H9 (cell line): Measurements from ENCODE around the gene C9. TPM values are rescaled to one million over a fixed set of nuclear protein-coding genes. Genes with fewer than 3 reads are reported as not detected.

Experiments
- DNase-seq: peaks from one replicate; pipeline ENCODE4 v3.0.0-alpha.2; 2017
- H2AFZ ChIP-seq: one replicate; pipeline ENCODE4 v1.6.1; 2013; ENCODE audit warnings: mild to moderate bottlenecking, low read length, control low read depth, moderate library complexity
- H2AK5ac ChIP-seq: 2 replicates; pipeline ENCODE4 v1.6.1; 2013; ENCODE audit warnings: low read length, control low read depth, mixed read lengths; ENCODE audit not compliant: insufficient read length
- H2BK120ac ChIP-seq: one replicate; pipeline ENCODE4 v1.6.1; 2013; ENCODE audit warnings: low read depth, mild to moderate bottlenecking, low read length, control low read depth, inconsistent platforms; ENCODE audit not compliant: poor library complexity, severe bottlenecking
- H2BK12ac ChIP-seq: 2 replicates; pipeline ENCODE4 v1.6.1; 2013; ENCODE audit warnings: low read length, control low read depth, mixed read lengths, low read depth; ENCODE audit not compliant: insufficient read length
- H2BK15ac ChIP-seq: 2 replicates; pipeline ENCODE4 v1.6.1; 2013; ENCODE audit warnings: low read depth, low read length, control low read depth
- H2BK20ac ChIP-seq: one replicate; pipeline ENCODE4 v1.6.1; 2013; ENCODE audit warnings: low read depth, mild to moderate bottlenecking, low read length, control low read depth, inconsistent platforms; ENCODE audit not compliant: poor library complexity, severe bottlenecking
- H2BK5ac ChIP-seq: 2 replicates; pipeline ENCODE4 v1.6.1; 2013; ENCODE audit warnings: low read length, control low read depth, mixed read lengths; ENCODE audit not compliant: insufficient read length
- H3K14ac ChIP-seq: 2 replicates; pipeline ENCODE4 v1.6.1; 2013; ENCODE audit warnings: low read length, control low read depth; ENCODE audit not compliant: insufficient read depth
- H3K18ac ChIP-seq: 2 replicates; pipeline ENCODE4 v1.6.1; 2013; ENCODE audit warnings: low read depth, mild to moderate bottlenecking, mixed read lengths, low read length, control low read depth; ENCODE audit not compliant: insufficient read length
- H3K23ac ChIP-seq: 2 replicates; pipeline ENCODE4 v1.6.1; 2013; ENCODE audit warnings: low read length, control low read depth, mixed read lengths, low read depth; ENCODE audit not compliant: insufficient read length
- H3K23me2 ChIP-seq: 2 replicates; pipeline ENCODE4 v1.6.1; 2013; ENCODE audit warnings: low read depth, mild to moderate bottlenecking, mixed read lengths, low read length, control low read depth; ENCODE audit not compliant: insufficient read length, poor library complexity, severe bottlenecking
- H3K27ac ChIP-seq: 2 replicates; pipeline ENCODE4 v1.5.1; 2013; ENCODE audit warnings: low read length, control low read depth, mixed read lengths, low read depth; ENCODE audit not compliant: insufficient read length
- H3K27me3 ChIP-seq: 2 replicates; pipeline ENCODE4 v1.6.1; 2013; ENCODE audit warnings: low read length, control low read depth, inconsistent platforms; ENCODE audit not compliant: insufficient read depth
- H3K4ac ChIP-seq: 2 replicates; pipeline ENCODE4 v1.6.1; 2013; ENCODE audit warnings: low read depth, mild to moderate bottlenecking, control low read depth, inconsistent platforms, low read length, moderate library complexity
- H3K4me1 ChIP-seq: 2 replicates; pipeline ENCODE4 v1.6.1; 2013; ENCODE audit warnings: low read length, control low read depth, inconsistent platforms; ENCODE audit not compliant: insufficient read depth
- H3K4me2 ChIP-seq: 2 replicates; pipeline ENCODE4 v1.6.1; 2013; ENCODE audit warnings: low read length, control low read depth, mixed read lengths; ENCODE audit not compliant: insufficient read length, insufficient read depth
- H3K56ac ChIP-seq: 2 replicates; pipeline ENCODE4 v1.6.1; 2013; ENCODE audit warnings: low read depth, mild to moderate bottlenecking, mixed read lengths, low read length, control low read depth; ENCODE audit not compliant: insufficient read length
- H3K79me1 ChIP-seq: 2 replicates; pipeline ENCODE4 v1.6.1; 2013; ENCODE audit warnings: low read depth, mild to moderate bottlenecking, moderate library complexity, low read length, control low read depth, inconsistent platforms; ENCODE audit not compliant: insufficient read depth, poor library complexity, severe bottlenecking
- H3K79me2 ChIP-seq: 2 replicates; pipeline ENCODE4 v1.6.1; 2013; ENCODE audit warnings: low read length, control low read depth, inconsistent platforms; ENCODE audit not compliant: insufficient read depth
- H3K9ac ChIP-seq: 2 replicates; pipeline ENCODE4 v1.6.1; 2013; ENCODE audit warnings: low read length, control low read depth, mixed read lengths; ENCODE audit not compliant: insufficient read length; ENCODE audit errors: extremely low read depth
- H3K9me3 ChIP-seq: one replicate; pipeline ENCODE4 v1.6.1; 2013; ENCODE audit warnings: low read depth, low read length, inconsistent platforms; ENCODE audit not compliant: control insufficient read depth
- H3T11ph ChIP-seq: one replicate; pipeline ENCODE4 v1.6.1; 2013; ENCODE audit warnings: mild to moderate bottlenecking, low read length, control low read depth, inconsistent platforms
- H4K20me1 ChIP-seq: one replicate; pipeline ENCODE4 v1.6.1; 2013; ENCODE audit not compliant: control insufficient read depth, insufficient read length, insufficient read depth
- H4K5ac ChIP-seq: 2 replicates; pipeline ENCODE4 v1.6.1; 2013; ENCODE audit warnings: low read depth, mild to moderate bottlenecking, mixed read lengths, low read length, control low read depth; ENCODE audit not compliant: insufficient read length
- H4K8ac ChIP-seq: replicated peaks from 2 replicates; pipeline ENCODE4 v1.6.1; 2013; ENCODE audit warnings: low read length, control low read depth, mixed read lengths, low read depth; ENCODE audit not compliant: insufficient read length
- H4K91ac ChIP-seq: 2 replicates; pipeline ENCODE4 v1.6.1; 2013; ENCODE audit warnings: low read depth, mild to moderate bottlenecking, moderate library complexity, mixed read lengths, low read length, control low read depth; ENCODE audit not compliant: insufficient read length
- H3K27ac Mint-ChIP-seq, 3 experiments: 2 replicates in 2 of 3; 3 replicates in 1 of 3; pipeline ENCODE4 v1.8.0; 2020 to 2021; ENCODE audit warnings: mixed read lengths in 3 of 3, mild to moderate bottlenecking in 1 of 3, moderate library complexity in 1 of 3
- H3K27me3 Mint-ChIP-seq: 2 replicates; pipeline ENCODE4 v1.8.0; 2021; ENCODE audit warnings: low read depth, mild to moderate bottlenecking, moderate library complexity, mixed read lengths
- H3K36me3 Mint-ChIP-seq, 3 experiments: 2 replicates in 2 of 3; 3 replicates in 1 of 3; pipeline ENCODE4 v1.8.0; 2020 to 2021; ENCODE audit warnings: low read depth in 3 of 3, mixed read lengths in 3 of 3; ENCODE audit not compliant: insufficient read depth in 1 of 3
- H3K4me1 Mint-ChIP-seq, 2 experiments: 2 replicates each; pipeline ENCODE4 v1.8.0; 2020; ENCODE audit warnings: mixed read lengths in 2 of 2
- H3K4me3 Mint-ChIP-seq, 2 experiments: 2 replicates in 1 of 2; 3 replicates in 1 of 2; pipeline ENCODE4 v1.8.0; 2020 to 2021; ENCODE audit warnings: mild to moderate bottlenecking in 2 of 2, mixed read lengths in 2 of 2, moderate library complexity in 1 of 2
- H3K9me3 Mint-ChIP-seq, 2 experiments: 2 replicates in 1 of 2; 3 replicates in 1 of 2; pipeline ENCODE4 v1.8.0; 2020; ENCODE audit warnings: mild to moderate bottlenecking in 2 of 2, mixed read lengths in 2 of 2, moderate library complexity in 1 of 2
- CTCF ChIP-seq: fragments of 200-600 bp; sonication (generic); conservative IDR thresholded peaks from 3 replicates; pipeline ENCODE4 v1.8.0; 2021; ENCODE audit warnings: antibody characterized with exemption, mild to moderate bottlenecking
- WGBS: extraction: QIAGEN DNeasy Blood & Tissue Kit; methylation state at CpG from one replicate; pipeline ENCODE4 v1.1.7; 2013; ENCODE audit warnings: missing lambda C conversion rate, low lambda C conversion rate, mixed read lengths; ENCODE audit not compliant: insufficient read length; ENCODE audit errors: extremely low coverage; 5-methylcytosine and 5-hydroxymethylcytosine counted together
- total RNA-seq: library from RNA; stranded (reverse); gene quantifications from 2 replicates; pipeline ENCODE4 v1.2.1, GENCODE V29; 2021

The C9 gene
- total RNA-seq, 1 experiment from 2014 or later, result not detected

- H3K4me1 ChIP-seq, result no peaks in the 10 kb centered on the region
- no peaks in the 10 kb centered on the region for H3K36me3 Mint-ChIP-seq
These were observed 107.6 kb downstream of the C9 start for GRCh38 chr5:39256477-39257235.

More at GRCh38 chr5:39256477-39257235, 107.6 kb downstream of the C9 start:
- no peak overlapping the region for H2BK5ac ChIP-seq
- H3T11ph ChIP-seq, result no peak overlapping the region
- no peak overlapping the region for H2BK15ac ChIP-seq
- no peak overlapping the region for H2AFZ ChIP-seq
- no peak overlapping the region for H2BK12ac ChIP-seq
- no peak overlapping the region for H3K9ac ChIP-seq
- no CpG with 5 or more reads among the region's 4 CpGs for WGBS
- no peak overlapping the region for H2AK5ac ChIP-seq
- no peaks in the 10 kb centered on the region for H3K9me3 ChIP-seq
- no peak overlapping the region for H3K23ac ChIP-seq
- no peaks in the 10 kb centered on the region for H3K23me2 ChIP-seq
- no peak overlapping the region for H4K8ac ChIP-seq
- Mint-ChIP-seq H3K9me3 (no peaks in the 10 kb centered on the region), H3K27ac (no peak overlapping the region), H3K27me3 (no peaks in the 10 kb centered on the region; the same call in 1 of the 2 replicates), H3K4me1 (no peaks in the 10 kb centered on the region), H3K4me3 (no peak overlapping the region)
- no peak for TF ChIP-seq CTCF
- no peak for DNase-seq
- no peak overlapping the region for H4K91ac ChIP-seq
- H3K18ac ChIP-seq, result no peak overlapping the region
- no peak overlapping the region for H3K56ac ChIP-seq
- no peaks in the 10 kb centered on the region for H3K79me1 ChIP-seq
- H3K14ac ChIP-seq, result no peak overlapping the region
- H3K4ac ChIP-seq, result no peak overlapping the region
- no peaks in the 10 kb centered on the region for H3K79me2 ChIP-seq
- no peak overlapping the region for H3K4me2 ChIP-seq
- H2BK120ac ChIP-seq, result no peak overlapping the region
- no peak overlapping the region for H2BK20ac ChIP-seq
- H4K5ac ChIP-seq, result no peak overlapping the region
- H4K20me1 ChIP-seq, result no peaks in the 10 kb centered on the region
- no peak overlapping the region for H3K27ac ChIP-seq
- H3K27me3 ChIP-seq, result no peaks in the 10 kb centered on the region
